Kidney (tissue), 14 donors: Measurements from ENCODE around the gene TENM4. TPM values are rescaled to one million over a fixed set of nuclear protein-coding genes. Genes with fewer than 3 reads are reported as not detected.

ENCODE experiments used
- DNase-seq, 5 donors: peaks; one replicate each; pipeline ENCODE4 v3.0.0-alpha.2; 2013 to 2020
- FAIRE-seq: peaks from 2 replicates; lab custom pipeline; 2012; peaks lifted over from hg19 to GRCh38; lab: Jason Lieb, UNC
- H3K27ac ChIP-seq, 2 donors: one replicate each; pipeline ENCODE4 v1.7.0; 2013; ENCODE audit warnings: low read depth in 2 of 2, low read length in 2 of 2, inconsistent platforms in 1 of 2
- H3K27me3 ChIP-seq: one replicate; pipeline ENCODE4 v1.7.1; 2013; ENCODE audit warnings: low read length, inconsistent platforms; ENCODE audit not compliant: control insufficient read depth, insufficient read depth
- H3K36me3 ChIP-seq, 3 donors: one replicate each; pipeline versions ENCODE4 v1.7.0 to v1.7.1; 2013; ENCODE audit warnings: low read length in 3 of 3, control low read depth in 1 of 3, inconsistent platforms in 1 of 3; ENCODE audit not compliant: insufficient read depth in 3 of 3, control insufficient read depth in 2 of 3
- H3K4me1 ChIP-seq, 3 donors: one replicate each; pipeline versions ENCODE4 v1.7.0 to v1.7.1; 2013; ENCODE audit warnings: low read length in 3 of 3, inconsistent platforms in 1 of 3, low read depth in 1 of 3; ENCODE audit not compliant: control insufficient read depth in 2 of 3, insufficient read depth in 2 of 3
- H3K4me3 ChIP-seq, 3 donors: one replicate each; pipeline versions ENCODE4 v1.7.0 to v1.8.1; 2013; ENCODE audit warnings: low read length in 3 of 3, control low read depth in 1 of 3, inconsistent platforms in 1 of 3
- H3K9ac ChIP-seq, 3 donors: one replicate each; pipeline versions ENCODE4 v1.7.0 to v1.7.1; 2013; ENCODE audit warnings: low read length in 3 of 3, control low read depth in 1 of 3, inconsistent platforms in 1 of 3
- H3K9me3 ChIP-seq, 3 donors: one replicate each; pipeline versions ENCODE4 v1.7.0 to v1.7.1; 2013; ENCODE audit warnings: low read length in 3 of 3, control low read depth in 1 of 3, inconsistent platforms in 1 of 3; ENCODE audit not compliant: control insufficient read depth in 2 of 3, insufficient read depth in 1 of 3
- intact Hi-C: fragments of 100-400 bp; cut with DNase I; formaldehyde crosslinking; loops from one replicate; pipeline ENCODE4 v1.11.1; 2022
- polyA plus RNA-seq: library from polyadenylated mRNA; stranded (reverse); fragments of 350-450 nt; fragmentation: Illumina TruSeq; extraction: RNeasy Lipid Tissue Mini Kit (QIAGEN cat#74804); gene quantifications from one replicate; pipeline ENCODE4 v1.2.3, GENCODE V29; 2014; ENCODE audit warnings: low read depth, low replicate concordance; ENCODE audit not compliant: insufficient read depth
- total RNA-seq: library from RNA; stranded (reverse); fragmentation: NEBNext Ultra II Directional; extraction: Animal tissue kit (Norgen Biotek cat#: 25700); gene quantifications from one replicate; pipeline ENCODE4 v1.2.1, GENCODE V29; 2021
- TF ChIP-seq, protein P1 (sequence below): IDR thresholded peaks from 3 replicates; pipeline ENCODE4 v1.5.1; 2012; ENCODE audit warnings: mild to moderate bottlenecking, moderate library complexity, borderline replicate concordance; ENCODE audit not compliant: insufficient read depth; ENCODE audit errors: extremely low read depth
- donor health status: control.
- donor health status: control.
- donor health status: control.
- donor health status: control.
- donor health status: control.
- donor health status: DM: yes; HTN: yes; CAD: no.
- donor health status: Normal renal cell carcinoma (clear cell type).

TENM4 gene
- total and polyA plus RNA-seq, 2 donors from 2014 or later: 0.34 to 31.0 TPM

DNA sequence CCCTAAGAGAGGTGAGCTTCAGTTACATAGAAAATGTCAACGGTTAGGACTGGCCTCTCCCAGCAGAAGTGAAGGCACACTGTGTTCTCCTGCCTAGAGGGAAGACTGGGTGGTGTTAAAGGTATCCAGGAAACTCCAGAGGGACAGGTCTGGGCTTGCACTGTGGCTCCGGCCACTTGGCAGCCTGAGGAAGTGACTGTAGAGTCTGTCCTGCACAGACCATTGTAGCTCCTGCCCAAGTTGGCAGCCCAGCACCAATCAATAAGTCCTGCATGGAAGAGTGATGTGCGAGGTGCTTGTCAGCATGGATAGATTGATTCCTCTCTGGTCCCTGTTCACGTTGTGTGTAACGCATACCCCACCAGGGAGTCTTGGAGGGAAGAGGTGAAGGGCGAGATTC, 284.8 kb downstream of the TENM4 start:
- Histone ChIP-seq H3K27me3 (no peaks in the 10 kb centered on the region), H3K27ac (no peak overlapping the region), H3K4me3 (no peak overlapping the region), H3K4me1 (peaks cover 0 to 8% (median 2%) of the 10 kb centered on the region in 3 donors), H3K9ac (no peak overlapping the region), H3K9me3 (no peaks in the 10 kb centered on the region), H3K36me3 (no peaks in the 10 kb centered on the region)
- intact Hi-C loops: no loop called here
- FAIRE-seq: no peak
- TF ChIP-seq, protein P1, sequence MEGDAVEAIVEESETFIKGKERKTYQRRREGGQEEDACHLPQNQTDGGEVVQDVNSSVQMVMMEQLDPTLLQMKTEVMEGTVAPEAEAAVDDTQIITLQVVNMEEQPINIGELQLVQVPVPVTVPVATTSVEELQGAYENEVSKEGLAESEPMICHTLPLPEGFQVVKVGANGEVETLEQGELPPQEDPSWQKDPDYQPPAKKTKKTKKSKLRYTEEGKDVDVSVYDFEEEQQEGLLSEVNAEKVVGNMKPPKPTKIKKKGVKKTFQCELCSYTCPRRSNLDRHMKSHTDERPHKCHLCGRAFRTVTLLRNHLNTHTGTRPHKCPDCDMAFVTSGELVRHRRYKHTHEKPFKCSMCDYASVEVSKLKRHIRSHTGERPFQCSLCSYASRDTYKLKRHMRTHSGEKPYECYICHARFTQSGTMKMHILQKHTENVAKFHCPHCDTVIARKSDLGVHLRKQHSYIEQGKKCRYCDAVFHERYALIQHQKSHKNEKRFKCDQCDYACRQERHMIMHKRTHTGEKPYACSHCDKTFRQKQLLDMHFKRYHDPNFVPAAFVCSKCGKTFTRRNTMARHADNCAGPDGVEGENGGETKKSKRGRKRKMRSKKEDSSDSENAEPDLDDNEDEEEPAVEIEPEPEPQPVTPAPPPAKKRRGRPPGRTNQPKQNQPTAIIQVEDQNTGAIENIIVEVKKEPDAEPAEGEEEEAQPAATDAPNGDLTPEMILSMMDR: no peak
- DNase-seq: no peak

DNA sequence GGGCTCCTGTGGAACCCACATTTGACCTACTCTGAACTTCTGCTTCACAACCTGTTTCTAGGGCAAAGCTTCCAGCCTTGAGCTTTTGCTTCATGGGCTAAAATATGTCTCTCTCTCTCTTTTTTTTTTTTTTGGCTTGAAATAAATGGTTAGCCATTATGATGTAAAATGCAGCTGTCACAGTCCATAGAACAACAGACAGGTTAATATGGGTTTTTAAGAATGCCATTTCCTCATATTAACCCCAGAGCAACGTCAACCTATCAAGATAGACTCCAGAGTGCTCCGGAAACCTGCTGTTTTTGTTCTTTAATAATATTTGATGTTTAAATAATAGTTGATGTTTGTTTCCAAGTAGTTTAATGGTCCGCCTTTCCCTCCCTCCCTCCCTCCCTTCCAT, 285.6 kb downstream of the TENM4 start:
- intact Hi-C loops: no loop called here
- TF ChIP-seq, protein P1: no peak
- no peaks in the 10 kb centered on the region for H3K36me3 ChIP-seq

DNA sequence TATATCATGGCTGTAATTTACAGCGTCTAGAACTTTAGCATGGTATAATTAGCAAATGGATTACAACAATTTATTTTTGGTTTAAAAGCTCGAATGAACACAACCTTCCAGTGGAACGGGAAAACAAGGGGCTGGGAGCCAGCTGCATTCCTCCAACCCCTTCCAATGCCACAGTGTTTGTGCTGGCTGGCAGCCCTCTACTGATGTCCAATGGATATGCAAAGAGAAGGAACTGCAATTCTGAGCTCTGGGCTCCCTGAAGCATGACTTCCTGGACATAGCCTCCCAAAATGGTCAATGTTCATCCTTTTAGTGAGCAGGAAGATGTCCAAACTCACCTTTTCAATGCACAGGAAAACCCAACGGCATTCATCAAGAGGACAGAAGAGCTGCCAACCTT, 288.3 kb downstream of the TENM4 start:
- H3K27ac ChIP-seq: no peak overlapping the region
- FAIRE-seq: no peak
- DNase-seq: peak in 2 of 5 donors; percentile 29 to 73

More for the DNA sequence above, 285.6 kb downstream of the TENM4 start:
- no peaks in the 10 kb centered on the region for H3K27me3 ChIP-seq
- no peak overlapping the region for H3K9ac ChIP-seq
- peak in 2 of 5 donors; percentile 32 to 39 for DNase-seq
- H3K4me3 ChIP-seq: no peak overlapping the region
- peaks cover 0 to 8% (median 2%) of the 10 kb centered on the region in 3 donors for H3K4me1 ChIP-seq
- H3K27ac ChIP-seq: no peak overlapping the region
- no peak for FAIRE-seq
- no peaks in the 10 kb centered on the region for H3K9me3 ChIP-seq

More for the DNA sequence above, 288.3 kb downstream of the TENM4 start:
- no peak overlapping the region for H3K4me3 ChIP-seq
- no peak overlapping the region for H3K9ac ChIP-seq
- intact Hi-C loops: no loop called here
- TF ChIP-seq, protein P1: no peak
- peaks cover 0 to 8% (median 2%) of the 10 kb centered on the region in 3 donors for H3K4me1 ChIP-seq
- no peaks in the 10 kb centered on the region for H3K9me3 ChIP-seq
- no peaks in the 10 kb centered on the region for H3K27me3 ChIP-seq
- no peaks in the 10 kb centered on the region for H3K36me3 ChIP-seq
